GM12874 (cell line): ENCODE data around the gene STC2.

Source experiments
- CTCF ChIP-seq: IDR thresholded peaks from 2 replicates; pipeline ENCODE4 v1.5.1; 2011; ENCODE audit warnings: low read depth, mild to moderate bottlenecking, control low read depth, low read length, moderate library complexity; ENCODE audit not compliant: insufficient read depth

STC2 gene

GRCh38 chr5:173331956-173332479 lies 3.8 kb upstream of the STC2 start:
- TF ChIP-seq CTCF = peak; percentile 94

- TF ChIP-seq CTCF = no peak
Measured at GRCh38 chr5:173331287-173331686, 3.1 kb upstream of the STC2 start.

GRCh38 chr5:173330338-173331206 lies 2.4 kb upstream of the STC2 start:
- no peak for TF ChIP-seq CTCF

GRCh38 chr5:173329491-173330337 lies 1.5 kb upstream of the STC2 start:
- TF ChIP-seq CTCF = no peak

- no peak for TF ChIP-seq CTCF
Measured at GRCh38 chr5:173328844-173329490, 753 bp upstream of the STC2 start.

GRCh38 chr5:173327084-173327947 lies 898 bp downstream of the STC2 start:
- no peak for TF ChIP-seq CTCF
